MM.1S (cell line): ENCODE data around the gene FLNC.
A peak's percentile ranks its signal among the peaks of the same experiment; 100 is the strongest.

ENCODE experiments used
- DNase-seq: peaks from one replicate; pipeline ENCODE4 v3.0.0-alpha.2; 2015
- H2AFZ ChIP-seq: fragments of 300-600 bp; sonication (generic); 2 replicates; pipeline ENCODE4 v1.6.0; 2016; ENCODE audit warnings: antibody characterized with exemption, low read length
- H3F3A ChIP-seq: fragments of 300-600 bp; sonication (generic); 2 replicates; pipeline ENCODE4 v1.6.1; 2016; ENCODE audit warnings: mild to moderate bottlenecking, antibody characterized with exemption, low read length, moderate library complexity, mixed read lengths; ENCODE audit not compliant: insufficient read depth
- H3K27ac ChIP-seq: fragments of 300-600 bp; sonication (generic); 2 replicates; pipeline ENCODE4 v1.5.1; 2016; ENCODE audit warnings: mild to moderate bottlenecking, low read length
- H3K27me3 ChIP-seq: fragments of 300-600 bp; sonication (generic); replicated peaks from 2 replicates; pipeline ENCODE4 v1.6.0; 2016; ENCODE audit warnings: low read length; ENCODE audit not compliant: insufficient read depth
- H3K36me3 ChIP-seq: fragments of 300-600 bp; sonication (generic); replicated peaks from 2 replicates; pipeline ENCODE4 v1.6.1; 2016; ENCODE audit warnings: mild to moderate bottlenecking, low read length, mixed read lengths; ENCODE audit not compliant: insufficient read depth
- H3K4me1 ChIP-seq: fragments of 300-600 bp; sonication (generic); 2 replicates; pipeline ENCODE4 v1.6.1; 2016; ENCODE audit warnings: low read length, mixed read lengths
- H3K4me2 ChIP-seq: fragments of 300-600 bp; sonication (generic); 2 replicates; pipeline ENCODE4 v1.6.0; 2016; ENCODE audit warnings: low read depth, low read length
- H3K4me3 ChIP-seq: fragments of 300-600 bp; sonication (generic); 2 replicates; pipeline ENCODE4 v1.5.1; 2016; ENCODE audit warnings: low read length, mixed read lengths
- H3K79me2 ChIP-seq: fragments of 300-600 bp; sonication (generic); 2 replicates; pipeline ENCODE4 v1.6.1; 2016; ENCODE audit warnings: mixed run types, low read length, mixed read lengths
- H3K9ac ChIP-seq: fragments of 300-600 bp; sonication (generic); 2 replicates; pipeline ENCODE4 v1.6.1; 2016; ENCODE audit warnings: low read length, mixed read lengths
- H3K9me2 ChIP-seq: fragments of 300-600 bp; sonication (generic); replicated peaks from 2 replicates; pipeline ENCODE4 v1.6.1; 2016; ENCODE audit warnings: mild to moderate bottlenecking, low read length, mixed read lengths; ENCODE audit not compliant: insufficient read depth
- H3K9me3 ChIP-seq: fragments of 300-600 bp; sonication (generic); replicated peaks from 2 replicates; pipeline ENCODE4 v1.6.1; 2016; ENCODE audit warnings: mild to moderate bottlenecking, low read length, mixed read lengths; ENCODE audit not compliant: insufficient read depth
- H4K20me1 ChIP-seq: fragments of 300-600 bp; sonication (generic); 2 replicates; pipeline ENCODE4 v1.6.1; 2016; ENCODE audit warnings: mild to moderate bottlenecking, low read length, moderate library complexity, mixed read lengths; ENCODE audit not compliant: insufficient read depth
- EZH2 ChIP-seq: fragments of 300-600 bp; sonication (generic); optimal IDR thresholded peaks from 2 replicates; pipeline ENCODE3; 2017; ENCODE audit warnings: low read depth, mild to moderate bottlenecking, antibody characterized with exemption, low read length, mixed read lengths
- EZH2phosphoT487 ChIP-seq: fragments of 300-600 bp; sonication (generic); IDR thresholded peaks from 2 replicates; pipeline ENCODE4 v1.6.1; 2018; ENCODE audit warnings: antibody characterized with exemption, low read length
- TF ChIP-seq, protein P1 (sequence below): fragments of 300-600 bp; sonication (generic); IDR thresholded peaks from 2 replicates; pipeline ENCODE4 v1.5.1; 2016; ENCODE audit warnings: antibody characterized with exemption, low read length, mixed read lengths

FLNC gene

DNA sequence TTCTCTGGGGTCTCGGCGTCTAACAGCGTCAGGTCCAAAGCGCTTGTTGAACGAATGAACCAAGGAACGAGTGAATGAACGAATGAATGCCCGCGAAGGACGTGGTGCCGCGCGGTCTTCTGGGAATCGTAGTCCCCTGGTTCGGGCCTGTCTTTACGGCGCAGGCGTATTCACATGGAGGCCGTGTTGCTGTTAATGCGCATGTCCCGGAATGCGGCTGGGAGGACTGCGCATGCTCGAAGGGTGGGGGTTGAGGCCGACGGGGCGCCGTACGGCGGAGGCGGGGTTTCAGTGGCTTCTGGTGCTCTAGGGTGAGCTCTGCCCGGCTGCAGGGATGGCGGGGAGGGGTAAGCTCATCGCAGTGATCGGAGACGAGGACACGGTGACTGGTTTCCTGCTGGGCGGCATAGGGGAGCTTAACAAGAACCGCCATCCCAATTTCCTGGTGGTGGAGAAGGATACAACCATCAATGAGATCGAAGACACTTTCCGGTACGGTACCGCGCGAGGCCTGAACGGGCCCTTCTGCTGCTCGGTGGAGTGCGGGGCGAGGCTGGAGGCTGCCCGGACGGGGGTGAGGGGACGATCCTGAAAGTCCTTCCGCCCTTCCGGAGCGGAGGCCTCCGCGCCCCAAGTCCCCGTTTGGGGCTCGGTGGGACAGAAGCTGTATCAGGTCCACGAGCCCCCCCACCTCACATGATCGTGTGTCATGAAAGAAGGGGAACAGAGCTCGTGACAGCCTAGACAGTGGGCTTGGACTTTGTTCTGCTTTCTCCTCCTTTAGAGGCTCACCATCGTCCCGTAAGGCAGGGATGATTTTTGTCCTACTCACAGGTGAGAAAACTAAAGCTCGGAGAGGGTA, 32.6 kb downstream of the FLNC start, which contains the start of gene ATP6V1F:
Gene ATP6V1F, plus strand, starts transcription at position 286 of the 862 bp plus-strand sequence. Its CDS starts 49 bp downstream, at position 335.
- no peaks in the 10 kb centered on the region for H3K36me3 ChIP-seq
- H3K79me2 ChIP-seq: peaks cover 31% of the 10 kb centered on the region
- no peak for TF ChIP-seq EZH2
- TF ChIP-seq EZH2phosphoT487: no peak
- TF ChIP-seq, protein P1, sequence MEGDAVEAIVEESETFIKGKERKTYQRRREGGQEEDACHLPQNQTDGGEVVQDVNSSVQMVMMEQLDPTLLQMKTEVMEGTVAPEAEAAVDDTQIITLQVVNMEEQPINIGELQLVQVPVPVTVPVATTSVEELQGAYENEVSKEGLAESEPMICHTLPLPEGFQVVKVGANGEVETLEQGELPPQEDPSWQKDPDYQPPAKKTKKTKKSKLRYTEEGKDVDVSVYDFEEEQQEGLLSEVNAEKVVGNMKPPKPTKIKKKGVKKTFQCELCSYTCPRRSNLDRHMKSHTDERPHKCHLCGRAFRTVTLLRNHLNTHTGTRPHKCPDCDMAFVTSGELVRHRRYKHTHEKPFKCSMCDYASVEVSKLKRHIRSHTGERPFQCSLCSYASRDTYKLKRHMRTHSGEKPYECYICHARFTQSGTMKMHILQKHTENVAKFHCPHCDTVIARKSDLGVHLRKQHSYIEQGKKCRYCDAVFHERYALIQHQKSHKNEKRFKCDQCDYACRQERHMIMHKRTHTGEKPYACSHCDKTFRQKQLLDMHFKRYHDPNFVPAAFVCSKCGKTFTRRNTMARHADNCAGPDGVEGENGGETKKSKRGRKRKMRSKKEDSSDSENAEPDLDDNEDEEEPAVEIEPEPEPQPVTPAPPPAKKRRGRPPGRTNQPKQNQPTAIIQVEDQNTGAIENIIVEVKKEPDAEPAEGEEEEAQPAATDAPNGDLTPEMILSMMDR: no peak
- H3F3A ChIP-seq: 0 out of 2 replicates have a peak, but pooled peaks cover 7% of the 10 kb centered on the region
- H3K27ac ChIP-seq: peak within 1 kb of the TSS; percentile 37; the same call in 1 of the 2 replicates
- H3K9me3 ChIP-seq: no peaks in the 10 kb centered on the region
- no peaks in the 10 kb centered on the region for H4K20me1 ChIP-seq
- peak within 1 kb of the TSS; percentile 85 for H3K4me2 ChIP-seq
- peak; percentile 99 for DNase-seq
- no peaks in the 10 kb centered on the region for H3K27me3 ChIP-seq
- no peaks in the 10 kb centered on the region for H3K9me2 ChIP-seq
- peak within 1 kb of the TSS; percentile 94 for H3K4me3 ChIP-seq
- peaks cover 30% of the 10 kb centered on the region for H3K4me1 ChIP-seq
- H2AFZ ChIP-seq: peak within 1 kb of the TSS; percentile 94
- peak within 1 kb of the TSS; percentile 79 for H3K9ac ChIP-seq

DNA sequence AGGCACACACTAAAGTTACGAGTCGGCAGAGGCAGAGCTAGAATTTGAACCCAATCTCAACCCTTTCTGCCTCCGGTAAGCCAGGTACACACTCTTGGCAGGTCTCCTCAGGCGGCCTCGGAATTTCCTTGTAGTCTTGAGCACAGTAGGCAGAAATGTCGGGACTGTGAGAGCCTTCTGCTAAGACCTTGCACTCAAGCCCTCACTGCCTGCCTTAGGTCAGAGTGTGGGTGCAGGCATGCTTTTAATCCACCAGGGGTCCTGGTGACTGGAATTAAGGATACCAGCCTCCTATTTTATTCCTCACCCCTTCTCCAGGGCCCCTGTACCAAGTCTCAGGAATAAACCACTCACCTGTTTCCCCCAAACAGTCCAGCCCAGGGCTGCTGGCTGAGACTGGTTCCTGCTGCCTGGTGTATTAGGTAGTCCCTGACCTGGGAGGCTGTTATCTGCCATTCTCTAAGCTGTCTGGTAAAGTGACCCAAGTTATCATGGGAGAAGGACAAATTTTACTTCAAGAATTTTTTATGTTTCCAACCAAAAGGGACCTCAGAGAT, 33.3 kb downstream of the FLNC start:
- peak overlapping the region; percentile 94 for H2AFZ ChIP-seq
- no peaks in the 10 kb centered on the region for H3K27me3 ChIP-seq
- no peaks in the 10 kb centered on the region for H4K20me1 ChIP-seq
- H3K4me3 ChIP-seq: peak overlapping the region; percentile 94
- no peak for TF ChIP-seq EZH2
- TF ChIP-seq, protein P1: peak; percentile 83
- peak overlapping the region; percentile 37; the same call in 1 of the 2 replicates for H3K27ac ChIP-seq
- H3K9me2 ChIP-seq: no peaks in the 10 kb centered on the region
- H3K9ac ChIP-seq: peak overlapping the region; percentile 79
- H3K36me3 ChIP-seq: no peaks in the 10 kb centered on the region
- no peaks in the 10 kb centered on the region for H3K9me3 ChIP-seq
- DNase-seq: peak; percentile 87
- 0 out of 2 replicates have a peak, but pooled peaks cover 9% of the 10 kb centered on the region for H3F3A ChIP-seq
- peaks cover 30% of the 10 kb centered on the region for H3K4me1 ChIP-seq
- H3K4me2 ChIP-seq: peak overlapping the region; percentile 85
- peaks cover 31% of the 10 kb centered on the region for H3K79me2 ChIP-seq

DNA sequence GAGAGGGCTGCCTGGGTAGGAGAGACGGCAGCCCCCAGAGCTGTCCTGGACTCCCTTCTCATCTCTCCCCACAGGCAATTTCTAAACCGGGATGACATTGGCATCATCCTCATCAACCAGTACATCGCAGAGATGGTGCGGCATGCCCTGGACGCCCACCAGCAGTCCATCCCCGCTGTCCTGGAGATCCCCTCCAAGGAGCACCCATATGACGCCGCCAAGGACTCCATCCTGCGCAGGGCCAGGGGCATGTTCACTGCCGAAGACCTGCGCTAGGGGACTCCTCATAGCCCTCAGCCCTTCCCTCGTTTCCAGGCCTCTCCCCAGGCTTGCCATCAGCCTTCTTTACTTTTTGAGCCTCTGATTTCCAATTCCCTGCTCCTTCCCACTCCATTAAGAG, 35.1 kb downstream of the FLNC start:
- H3K4me2 ChIP-seq: no peak overlapping the region
- H3K9ac ChIP-seq: no peak overlapping the region
- no peaks in the 10 kb centered on the region for H3K27me3 ChIP-seq
- no peak overlapping the region for H3K4me3 ChIP-seq
- H3K79me2 ChIP-seq: peaks cover 31% of the 10 kb centered on the region
- H3K9me2 ChIP-seq: no peaks in the 10 kb centered on the region
- H4K20me1 ChIP-seq: no peaks in the 10 kb centered on the region
- no peaks in the 10 kb centered on the region for H3K9me3 ChIP-seq
- H2AFZ ChIP-seq: no peak overlapping the region
- no peak overlapping the region for H3K27ac ChIP-seq
- H3F3A ChIP-seq: peaks cover 12% of the 10 kb centered on the region; the same call in 1 of the 2 replicates
- no peaks in the 10 kb centered on the region for H3K36me3 ChIP-seq
- DNase-seq: no peak
- peaks cover 16% of the 10 kb centered on the region for H3K4me1 ChIP-seq
- no peak for TF ChIP-seq EZH2phosphoT487
- TF ChIP-seq EZH2: no peak
- TF ChIP-seq, protein P1: no peak
